NCI-H446 (cell line): ENCODE results near the gene JUNB.
A peak's percentile ranks its signal among the peaks of the same experiment; 100 is the strongest.

ENCODE experiments used
- DNase-seq, 2 experiments: peaks; one replicate each; lab custom pipeline; 2025; lab: John Stamatoyannopoulos, UW

The JUNB gene

DNA sequence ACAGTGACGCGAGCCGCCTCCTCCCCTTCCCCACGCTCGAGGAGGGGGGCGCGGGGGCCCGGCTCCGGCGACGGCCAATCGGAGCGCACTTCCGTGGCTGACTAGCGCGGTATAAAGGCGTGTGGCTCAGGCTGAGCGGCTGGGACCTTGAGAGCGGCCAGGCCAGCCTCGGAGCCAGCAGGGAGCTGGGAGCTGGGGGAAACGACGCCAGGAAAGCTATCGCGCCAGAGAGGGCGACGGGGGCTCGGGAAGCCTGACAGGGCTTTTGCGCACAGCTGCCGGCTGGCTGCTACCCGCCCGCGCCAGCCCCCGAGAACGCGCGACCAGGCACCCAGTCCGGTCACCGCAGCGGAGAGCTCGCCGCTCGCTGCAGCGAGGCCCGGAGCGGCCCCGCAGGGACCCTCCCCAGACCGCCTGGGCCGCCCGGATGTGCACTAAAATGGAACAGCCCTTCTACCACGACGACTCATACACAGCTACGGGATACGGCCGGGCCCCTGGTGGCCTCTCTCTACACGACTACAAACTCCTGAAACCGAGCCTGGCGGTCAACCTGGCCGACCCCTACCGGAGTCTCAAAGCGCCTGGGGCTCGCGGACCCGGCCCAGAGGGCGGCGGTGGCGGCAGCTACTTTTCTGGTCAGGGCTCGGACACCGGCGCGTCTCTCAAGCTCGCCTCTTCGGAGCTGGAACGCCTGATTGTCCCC is at the start of gene JUNB:
TSS of gene JUNB (plus strand) at position 142 of the 706 bp plus-strand sequence. CDS start at position 428, 286 bp downstream.
- DNase-seq, result peak; percentile 97 to 99

DNA sequence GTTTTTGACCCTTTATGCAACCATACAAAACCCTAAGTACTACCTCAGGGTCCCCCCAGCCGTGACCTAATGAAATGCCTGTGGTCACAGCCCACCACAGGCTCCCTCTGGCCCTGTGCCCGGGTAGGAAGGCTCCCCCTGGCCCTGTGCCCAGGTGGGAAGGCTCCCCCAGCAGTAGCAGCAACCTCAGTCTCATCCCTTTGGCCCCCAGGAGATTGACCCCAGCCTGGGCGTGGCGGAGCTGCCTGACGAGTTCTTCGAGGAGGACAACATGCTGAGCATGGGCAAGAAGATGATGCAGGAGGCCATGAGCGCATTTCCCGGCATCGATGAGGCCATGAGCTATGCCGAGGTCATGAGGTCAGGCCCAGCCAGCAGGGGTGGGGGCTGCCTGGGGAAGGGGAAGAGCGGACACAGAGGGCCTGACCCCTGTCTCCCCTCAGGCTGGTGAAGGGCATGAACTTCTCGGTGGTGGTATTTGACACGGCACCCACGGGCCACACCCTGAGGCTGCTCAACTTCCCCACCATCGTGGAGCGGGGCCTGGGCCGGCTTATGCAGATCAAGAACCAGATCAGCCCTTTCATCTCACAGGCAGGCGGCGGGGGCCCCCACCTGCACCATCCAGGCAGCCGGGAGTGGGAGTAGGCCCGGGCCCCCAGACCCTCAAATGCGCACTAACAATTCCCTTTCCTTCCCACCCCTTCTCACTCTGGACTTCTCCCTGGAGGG is 46.0 kb upstream of the JUNB start:
- no peak for DNase-seq

DNA sequence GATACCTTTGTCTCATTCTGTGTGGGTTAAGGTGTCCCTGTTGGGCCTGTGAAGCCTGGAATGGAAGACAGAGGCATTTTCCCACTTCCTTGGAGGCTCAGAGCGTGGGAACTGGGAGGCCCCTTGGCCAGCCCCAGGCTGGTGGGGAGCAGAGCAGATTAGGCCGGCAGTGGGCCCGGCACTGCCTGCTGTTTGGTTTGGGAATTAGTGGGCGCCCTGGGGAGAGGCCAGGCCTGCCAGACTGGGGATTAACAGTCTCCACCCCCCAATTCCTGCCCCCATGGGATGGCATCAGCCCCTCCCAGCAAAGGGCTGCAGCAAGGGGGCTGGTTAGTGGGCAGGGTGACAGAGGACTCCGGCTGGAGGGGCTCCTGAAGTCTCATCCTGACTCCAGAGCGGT is 42.8 kb upstream of the JUNB start:
- DNase-seq, result no peak

GRCh38 chr19:12749938-12750521 is 41.3 kb upstream of the JUNB start:
- no peak for DNase-seq

DNA sequence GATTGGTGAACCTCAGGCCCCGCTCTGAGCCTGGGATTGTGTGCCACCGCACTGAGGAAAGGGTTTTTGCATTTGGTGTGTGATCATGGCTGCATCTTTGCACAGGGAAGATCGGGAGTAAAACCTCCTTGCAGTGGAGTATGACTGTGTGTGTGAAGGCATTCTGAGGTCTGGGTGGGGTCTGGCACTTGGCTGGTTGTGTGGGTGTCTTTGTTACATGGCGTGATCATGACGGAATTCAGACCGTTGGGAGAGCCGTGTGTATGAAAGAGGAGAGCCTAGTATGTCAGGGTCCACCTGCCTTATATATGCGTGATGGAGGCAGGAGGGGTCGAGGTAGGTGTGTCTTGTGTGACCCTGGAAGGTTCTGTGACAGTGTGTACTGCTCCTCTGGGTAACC is 40.4 kb upstream of the JUNB start:
- no peak for DNase-seq

- DNase-seq, result no peak
These were observed 39.7 kb upstream of the JUNB start, which contains the start of gene BEST2 for GRCh38 chr19:12751635-12752034. TSS of gene BEST2 (plus strand) at chr19:12751791. CDS start at chr19:12752593, 802 bp downstream.

- DNase-seq, result no peak
These were observed 39.1 kb upstream of the JUNB start for GRCh38 chr19:12752056-12752781.

DNA sequence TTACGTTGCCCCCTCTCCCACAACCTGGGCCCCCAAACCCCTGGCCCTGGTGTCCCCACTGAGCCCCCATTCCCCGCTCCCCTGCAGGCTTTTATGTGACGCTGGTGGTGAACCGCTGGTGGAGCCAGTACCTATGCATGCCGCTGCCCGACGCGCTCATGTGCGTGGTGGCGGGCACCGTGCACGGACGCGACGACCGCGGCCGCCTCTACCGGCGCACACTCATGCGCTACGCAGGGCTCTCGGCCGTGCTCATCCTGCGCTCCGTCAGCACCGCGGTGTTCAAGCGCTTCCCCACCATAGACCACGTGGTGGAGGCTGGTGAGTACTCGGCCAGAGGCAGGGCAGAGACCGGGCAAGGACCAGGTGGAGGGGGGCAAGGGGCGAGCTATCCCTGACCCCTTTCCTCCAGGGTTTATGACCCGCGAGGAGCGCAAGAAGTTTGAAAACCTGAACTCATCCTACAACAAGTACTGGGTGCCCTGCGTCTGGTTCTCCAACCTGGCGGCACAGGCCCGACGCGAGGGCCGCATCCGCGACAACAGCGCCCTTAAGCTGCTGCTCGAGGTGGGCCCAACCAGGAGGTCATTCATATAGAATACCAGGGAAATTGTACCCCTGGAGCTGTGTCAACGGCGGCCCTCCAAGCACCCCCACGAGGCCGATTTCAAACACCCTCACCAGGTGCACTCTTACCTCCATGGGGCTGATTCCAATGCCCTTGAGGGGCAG is 36.7 kb upstream of the JUNB start:
- no peak for DNase-seq

GRCh38 chr19:12756150-12756883 is 35.0 kb upstream of the JUNB start:
- DNase-seq, result no peak

DNA sequence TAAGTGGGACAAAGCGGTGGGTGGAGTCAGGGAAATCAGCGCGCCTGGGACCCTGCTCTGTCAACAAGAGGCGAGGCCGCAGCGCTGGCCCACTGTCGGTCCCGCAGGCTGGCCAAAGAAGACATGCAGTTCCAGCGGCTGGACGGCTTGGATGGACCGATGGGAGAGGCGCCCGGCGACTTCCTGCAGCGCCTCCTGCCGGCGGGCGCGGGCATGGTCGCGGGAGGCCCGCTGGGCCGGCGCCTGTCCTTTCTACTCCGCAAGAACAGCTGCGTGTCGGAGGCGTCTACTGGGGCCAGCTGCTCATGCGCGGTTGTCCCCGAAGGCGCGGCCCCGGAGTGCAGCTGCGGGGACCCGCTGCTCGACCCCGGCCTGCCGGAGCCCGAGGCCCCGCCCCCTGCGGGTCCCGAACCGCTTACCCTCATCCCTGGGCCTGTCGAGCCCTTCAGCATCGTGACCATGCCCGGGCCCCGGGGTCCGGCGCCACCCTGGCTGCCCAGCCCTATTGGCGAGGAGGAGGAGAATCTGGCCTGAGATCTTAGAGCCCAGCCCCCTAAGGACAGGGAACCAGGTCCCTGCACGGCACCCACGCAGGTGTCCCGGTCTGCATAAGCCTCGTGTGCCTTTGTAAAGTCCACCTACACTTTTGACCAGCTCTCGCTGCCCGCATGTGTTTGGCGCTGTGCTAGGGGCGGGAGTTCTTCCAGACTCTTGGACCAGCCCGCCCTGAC is 33.6 kb upstream of the JUNB start:
- peak in 1 of 2 experiments; percentile 60 for DNase-seq

GRCh38 chr19:12759686-12760085 is 31.6 kb upstream of the JUNB start:
- DNase-seq, result no peak

DNA sequence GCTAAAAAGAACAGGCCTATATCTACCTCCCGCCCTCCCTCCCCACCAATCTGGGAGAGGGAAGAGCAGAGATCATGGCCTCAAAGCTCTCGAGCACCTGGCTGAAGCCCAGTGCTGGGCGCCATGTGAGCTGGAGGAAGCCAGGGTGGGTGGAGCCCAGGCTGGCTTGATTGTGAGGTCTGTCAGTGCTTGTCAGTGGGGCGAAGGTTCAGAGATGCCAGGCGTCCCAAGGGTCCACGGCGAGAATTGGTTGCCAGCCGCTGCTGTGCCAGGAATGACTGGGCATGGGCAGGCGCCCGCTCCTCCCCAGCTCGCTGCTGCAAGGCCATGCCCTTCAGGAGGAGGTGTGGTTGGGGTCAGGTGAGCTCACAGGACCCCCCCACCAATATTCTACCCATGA is 28.2 kb upstream of the JUNB start:
- DNase-seq, result no peak

- DNase-seq, result no peak
These were observed 26.6 kb upstream of the JUNB start for GRCh38 chr19:12764698-12765097.

DNA sequence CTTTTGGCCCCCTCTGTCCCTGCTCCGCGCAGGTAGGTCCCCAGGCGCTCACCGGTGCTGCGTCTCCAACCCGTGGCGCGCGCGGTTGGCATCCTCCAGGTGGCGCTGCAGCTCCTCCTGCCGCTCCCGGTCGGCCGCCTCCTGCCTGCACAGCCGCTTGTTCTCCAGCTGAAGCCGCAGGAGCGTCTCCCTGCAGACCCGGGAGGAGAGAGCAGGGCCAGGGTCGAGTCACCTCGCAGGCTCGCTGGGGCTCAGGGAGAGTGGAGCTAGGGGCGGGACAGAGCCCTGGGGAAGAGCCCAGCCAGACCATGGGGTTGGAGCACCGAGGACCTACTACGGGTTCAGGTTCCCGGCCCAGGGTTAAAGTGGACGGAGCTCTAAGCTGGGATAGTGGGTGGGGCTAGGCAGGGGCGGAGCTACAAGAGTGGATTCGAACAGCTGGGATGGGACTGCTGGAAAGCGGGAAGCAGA is 25.2 kb upstream of the JUNB start:
- peak; percentile 64 to 82 for DNase-seq

DNA sequence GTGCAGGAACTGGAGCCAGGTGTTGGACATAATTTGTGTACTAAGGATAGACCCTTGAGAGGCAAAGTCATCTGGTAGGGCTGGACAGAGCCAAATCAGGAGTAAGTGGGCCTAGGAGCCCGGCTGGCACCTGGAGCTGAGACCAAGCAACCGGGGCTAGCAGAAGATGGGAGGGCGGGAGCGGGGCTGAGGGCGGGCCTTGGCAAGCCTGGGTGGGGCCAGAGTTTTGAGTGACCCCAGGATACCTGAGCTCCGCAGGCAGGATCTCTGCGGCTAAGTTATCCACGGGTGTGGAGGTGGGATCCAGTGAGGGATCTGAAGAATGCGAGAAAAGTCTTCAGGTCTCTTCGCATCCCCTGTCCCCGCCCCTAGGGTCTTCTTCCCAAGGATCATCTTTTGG is 24.1 kb upstream of the JUNB start:
- no peak for DNase-seq

GRCh38 chr19:12767666-12768065 is 23.6 kb upstream of the JUNB start:
- DNase-seq, result no peak

- DNase-seq, result no peak
These were observed 21.6 kb upstream of the JUNB start for GRCh38 chr19:12769689-12770088.

GRCh38 chr19:12770922-12771321 is 20.4 kb upstream of the JUNB start:
- DNase-seq, result no peak

- no peak for DNase-seq
These were observed 19.0 kb upstream of the JUNB start for GRCh38 chr19:12772323-12772722.

DNA sequence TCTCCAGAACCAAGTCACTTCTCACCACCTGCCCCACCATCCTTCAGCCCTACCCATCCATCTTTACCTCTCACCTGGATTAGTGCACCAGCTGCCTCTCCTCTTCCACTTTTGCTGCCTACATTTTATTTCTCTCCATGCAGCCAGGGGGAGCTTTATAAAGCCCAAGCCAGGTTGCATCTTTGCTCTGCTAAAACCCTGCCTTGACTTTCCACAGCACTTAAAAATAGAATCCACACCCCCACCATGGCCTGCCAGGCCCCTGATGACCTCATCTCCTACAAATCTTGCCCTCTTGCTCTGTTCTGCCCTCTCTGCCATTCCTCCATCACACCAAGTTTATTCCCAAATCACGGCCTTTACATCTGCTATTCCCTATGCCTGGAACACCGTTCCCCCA is 17.7 kb upstream of the JUNB start:
- no peak for DNase-seq
